Tibial artery (tissue), 4 donors: ENCODE measurements around the gene HS6ST1.

ENCODE experiments used
- DNase-seq, 2 donors: peaks; one replicate each; pipeline ENCODE4 v3.0.0-alpha.2; 2019
- H3K27ac ChIP-seq, 2 donors: fragments of 200-600 bp; sonication (generic) in 1 of 2; 1 replicate in 1 of 2; 2 replicates in 1 of 2; pipeline ENCODE4 v1.5.1; 2018 to 2019; ENCODE audit warnings: mild to moderate bottlenecking in 1 of 2
- H3K27me3 ChIP-seq, 2 donors: fragments of 200-600 bp; sonication (generic) in 1 of 2; one replicate each; pipeline versions ENCODE4 v1.5.1 to v1.6.0; 2016 to 2019
- H3K36me3 ChIP-seq, 3 donors: fragments of 200-600 bp; sonication (generic) in 2 of 3; one replicate each; pipeline ENCODE4 v1.5.1; 2016 to 2019; ENCODE audit warnings: mild to moderate bottlenecking in 2 of 3
- H3K4me1 ChIP-seq, 4 donors: fragments of 200-600 bp; sonication (generic) in 2 of 4; 1 replicate in 3 of 4; 2 replicates in 1 of 4; pipeline ENCODE4 v1.5.1; 2016 to 2019
- H3K4me3 ChIP-seq, 2 donors: fragments of 200-600 bp; sonication (generic) in 1 of 2; 1 replicate in 1 of 2; 2 replicates in 1 of 2; pipeline ENCODE4 v1.5.1; 2018 to 2019; ENCODE audit warnings: mild to moderate bottlenecking in 2 of 2
- H3K9me3 ChIP-seq, 3 donors: fragments of 200-600 bp; sonication (generic) in 1 of 3; one replicate each; pipeline ENCODE4 v1.5.1; 2016 to 2019
- intact Hi-C: fragments of 100-400 bp; cut with DNase I; formaldehyde crosslinking; loops from one replicate; pipeline ENCODE4 v1.15.0; 2023; ENCODE audit warnings: low total_unique reads
- TF ChIP-seq, protein P1 (sequence below), 2 experiments: fragments of 200-600 bp in 1 of 2; fragments of 450-650 bp in 1 of 2; IDR thresholded peaks; one replicate each; pipeline ENCODE4 v1.5.1; 2017 to 2019; ENCODE audit warnings: antibody characterized with exemption in 2 of 2, mild to moderate bottlenecking in 1 of 2, moderate library complexity in 1 of 2

HS6ST1 gene

DNA sequence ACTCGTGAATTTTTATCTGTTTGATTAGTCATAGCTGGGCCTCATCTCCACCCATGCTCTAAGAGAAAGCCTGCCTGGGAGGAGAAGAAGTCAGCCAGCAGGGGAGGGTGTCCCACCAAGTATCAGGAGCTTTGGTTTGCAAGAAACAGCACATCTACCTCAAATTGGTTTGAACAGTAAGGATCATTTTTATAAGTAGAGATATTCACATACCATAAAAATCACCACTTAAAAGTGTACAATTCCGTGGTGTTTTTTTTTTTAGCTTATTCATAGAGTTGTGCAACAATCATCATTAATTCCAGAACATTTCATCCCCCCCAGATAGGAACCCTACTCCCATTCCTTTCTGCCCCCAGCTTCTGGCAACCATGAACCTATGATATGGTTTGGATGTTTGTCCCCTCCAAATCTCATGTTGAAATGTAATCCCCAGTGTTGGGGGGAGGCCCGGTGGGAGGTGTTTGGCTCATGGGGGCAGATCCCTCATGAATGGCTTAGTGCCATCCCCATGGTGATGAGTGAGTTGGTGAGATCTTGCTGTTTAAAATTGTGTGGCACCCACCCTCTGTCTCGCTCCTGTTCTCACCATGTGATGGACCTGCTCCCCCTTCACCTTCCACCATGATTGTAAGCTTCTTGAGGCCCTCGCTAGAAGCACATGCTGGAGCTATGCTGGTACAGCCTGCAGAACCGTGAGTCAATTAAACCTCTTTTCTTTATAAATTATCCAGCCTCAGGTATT is 36.2 kb upstream of the HS6ST1 start:
- Histone ChIP-seq H3K4me3 (no peak overlapping the region), H3K27ac (no peak overlapping the region), H3K9me3 (no peaks in the 10 kb centered on the region), H3K4me1 (no peaks in the 10 kb centered on the region), H3K27me3 (no peaks in the 10 kb centered on the region), H3K36me3 (no peaks in the 10 kb centered on the region)
- no peak for DNase-seq
- TF ChIP-seq, protein P1, sequence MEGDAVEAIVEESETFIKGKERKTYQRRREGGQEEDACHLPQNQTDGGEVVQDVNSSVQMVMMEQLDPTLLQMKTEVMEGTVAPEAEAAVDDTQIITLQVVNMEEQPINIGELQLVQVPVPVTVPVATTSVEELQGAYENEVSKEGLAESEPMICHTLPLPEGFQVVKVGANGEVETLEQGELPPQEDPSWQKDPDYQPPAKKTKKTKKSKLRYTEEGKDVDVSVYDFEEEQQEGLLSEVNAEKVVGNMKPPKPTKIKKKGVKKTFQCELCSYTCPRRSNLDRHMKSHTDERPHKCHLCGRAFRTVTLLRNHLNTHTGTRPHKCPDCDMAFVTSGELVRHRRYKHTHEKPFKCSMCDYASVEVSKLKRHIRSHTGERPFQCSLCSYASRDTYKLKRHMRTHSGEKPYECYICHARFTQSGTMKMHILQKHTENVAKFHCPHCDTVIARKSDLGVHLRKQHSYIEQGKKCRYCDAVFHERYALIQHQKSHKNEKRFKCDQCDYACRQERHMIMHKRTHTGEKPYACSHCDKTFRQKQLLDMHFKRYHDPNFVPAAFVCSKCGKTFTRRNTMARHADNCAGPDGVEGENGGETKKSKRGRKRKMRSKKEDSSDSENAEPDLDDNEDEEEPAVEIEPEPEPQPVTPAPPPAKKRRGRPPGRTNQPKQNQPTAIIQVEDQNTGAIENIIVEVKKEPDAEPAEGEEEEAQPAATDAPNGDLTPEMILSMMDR (IDR thresholded peaks at IDR 0.05) = no peak
- intact Hi-C loops = no loop called here

DNA sequence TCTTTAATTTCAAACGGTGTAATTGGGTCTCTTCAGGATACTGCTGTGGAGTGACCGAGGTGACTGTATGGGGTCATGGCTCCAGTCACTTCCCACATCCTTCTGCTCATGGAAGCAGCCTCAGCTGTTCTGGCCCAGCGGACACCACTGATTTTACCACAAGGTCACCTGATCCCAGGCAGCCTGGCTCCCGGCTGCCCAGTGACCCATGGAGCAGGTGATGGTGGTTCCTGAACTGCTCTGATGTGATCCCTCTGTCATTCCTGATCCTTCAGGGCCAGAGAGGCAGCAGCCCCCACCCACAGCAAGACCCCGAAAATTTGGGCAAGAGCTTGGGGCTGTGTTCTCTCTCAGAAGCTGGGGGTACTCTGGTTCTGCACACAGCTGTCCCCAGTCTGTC is 35.5 kb upstream of the HS6ST1 start:
- H3K27ac ChIP-seq = no peak overlapping the region
- intact Hi-C loops = no loop called here
- H3K4me1 ChIP-seq = no peaks in the 10 kb centered on the region
- no peak for DNase-seq
- H3K9me3 ChIP-seq = no peaks in the 10 kb centered on the region
- H3K27me3 ChIP-seq = no peaks in the 10 kb centered on the region
- TF ChIP-seq, protein P1 (IDR thresholded peaks at IDR 0.05) = no peak
- no peaks in the 10 kb centered on the region for H3K36me3 ChIP-seq
- no peak overlapping the region for H3K4me3 ChIP-seq

DNA sequence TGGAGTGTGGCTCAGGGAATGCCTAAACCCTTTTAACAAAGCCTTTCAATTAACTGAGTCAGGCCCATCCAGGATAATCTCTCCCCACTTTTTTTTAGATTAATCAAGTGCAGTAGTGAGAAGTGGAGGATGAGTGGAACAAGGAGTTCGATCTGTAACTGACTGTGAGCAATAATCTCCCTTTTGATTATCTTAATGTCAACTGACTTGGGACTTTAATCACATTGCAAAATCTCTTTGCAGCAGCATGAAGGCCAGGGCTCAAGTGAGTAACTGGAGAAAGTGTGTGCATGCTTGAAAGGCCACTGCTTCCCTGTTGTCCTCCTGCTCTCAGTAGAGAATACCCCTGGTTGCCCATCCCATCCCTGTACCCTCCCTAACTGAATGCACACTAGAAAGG is 32.1 kb upstream of the HS6ST1 start:
- Histone ChIP-seq H3K4me3 (no peak overlapping the region), H3K36me3 (no peaks in the 10 kb centered on the region), H3K27me3 (no peaks in the 10 kb centered on the region), H3K27ac (no peak overlapping the region), H3K9me3 (no peaks in the 10 kb centered on the region), H3K4me1 (peaks cover 0 to 25% (median 18%) of the 10 kb centered on the region in 4 donors)
- no peak for DNase-seq
- TF ChIP-seq, protein P1 (IDR thresholded peaks at IDR 0.05) = no peak
- intact Hi-C loops = no loop called here

DNA sequence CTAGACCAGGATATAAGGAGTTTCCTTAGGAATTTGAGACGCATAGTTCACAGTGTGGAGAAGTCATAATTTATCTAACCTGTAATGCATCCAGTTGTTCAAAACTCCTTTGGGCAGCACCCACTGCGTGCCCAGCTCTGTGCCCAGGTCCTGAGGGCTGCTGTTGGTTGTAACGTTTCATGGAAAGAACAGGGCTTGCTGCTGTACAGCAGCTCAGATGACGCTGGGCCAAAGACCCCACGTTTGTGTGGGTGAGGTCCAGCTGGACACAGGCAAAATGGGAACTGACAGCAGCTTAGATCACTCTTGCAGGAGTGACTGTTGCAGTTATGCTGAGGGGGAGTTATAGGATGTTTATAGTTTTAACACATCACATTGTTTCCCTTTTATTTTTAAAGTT is 30.0 kb upstream of the HS6ST1 start:
- no peak for DNase-seq
- TF ChIP-seq, protein P1 (IDR thresholded peaks at IDR 0.05) = no peak
- peaks cover 0 to 2% (median 0%) of the 10 kb centered on the region in 3 donors for H3K9me3 ChIP-seq
- H3K4me1 ChIP-seq = peaks cover 0 to 25% (median 18%) of the 10 kb centered on the region in 4 donors
- intact Hi-C loops = no loop called here
- H3K27me3 ChIP-seq = no peaks in the 10 kb centered on the region
- H3K27ac ChIP-seq = peak overlapping the region; percentile 67 to 75
- no peaks in the 10 kb centered on the region for H3K36me3 ChIP-seq
- no peak overlapping the region for H3K4me3 ChIP-seq

DNA sequence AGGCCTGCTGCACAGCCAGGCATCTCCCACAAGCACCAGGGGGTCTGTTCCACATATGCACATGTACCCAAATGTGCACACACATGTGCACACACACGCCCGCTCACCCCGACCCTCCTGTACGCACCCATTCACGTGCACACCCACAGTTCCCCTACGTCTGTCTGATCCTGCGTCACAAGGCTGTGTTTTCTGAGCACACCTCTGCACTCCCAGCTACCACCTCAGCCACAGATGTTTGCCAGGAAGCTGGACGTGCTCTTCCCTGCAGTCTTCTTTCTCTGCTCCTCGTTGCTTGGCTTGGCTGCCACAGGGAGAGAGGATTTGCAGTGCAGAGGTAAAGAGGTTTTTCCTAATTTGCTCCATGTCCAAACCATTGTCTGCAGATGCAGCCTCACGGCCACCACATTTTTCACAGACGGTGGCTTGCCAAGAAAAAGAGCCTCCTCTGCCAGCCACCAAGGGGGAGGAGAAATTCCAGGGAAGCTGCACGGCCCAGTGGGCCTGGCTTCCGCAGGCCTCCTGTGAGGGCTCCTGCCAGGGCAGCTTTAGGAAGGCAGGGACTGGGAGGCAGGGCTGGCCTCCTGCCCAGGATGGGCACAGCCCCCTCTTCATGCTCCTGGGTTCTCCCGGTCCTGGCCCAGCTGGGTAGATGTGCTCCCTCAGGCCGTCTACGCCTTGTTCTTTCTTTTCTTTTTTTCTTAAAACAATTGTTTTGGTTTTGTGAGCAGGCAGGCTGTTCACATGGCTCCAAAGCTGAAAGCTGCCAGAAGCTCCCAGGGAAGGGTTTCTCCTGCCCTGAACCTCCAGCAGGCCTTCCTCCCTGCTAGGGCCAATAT is 29.3 kb upstream of the HS6ST1 start:
- TF ChIP-seq, protein P1 (IDR thresholded peaks at IDR 0.05) = no peak
- H3K27me3 ChIP-seq = no peaks in the 10 kb centered on the region
- DNase-seq = peak; percentile 55 to 90
- intact Hi-C loops = no loop called here
- H3K36me3 ChIP-seq = no peaks in the 10 kb centered on the region
- H3K27ac ChIP-seq = peak overlapping the region; percentile 67 to 75
- no peak overlapping the region for H3K4me3 ChIP-seq
- H3K4me1 ChIP-seq = peaks cover 0 to 25% (median 18%) of the 10 kb centered on the region in 4 donors
- H3K9me3 ChIP-seq = peaks cover 0 to 5% (median 0%) of the 10 kb centered on the region in 3 donors
